GM19395 (cell line): ENCODE data around the gene PHKA1.
"Not testable (repeated sequence)": the region's sequence is repeated elsewhere in the genome, so short reads cannot be mapped to it uniquely, and the experiment has no call there.

Experiments
- ATAC-seq: cut with Tn5 transposase; IDR thresholded peaks from one replicate; pipeline ENCODE4 v1.9.1; 2021; ENCODE audit warnings: mild to moderate bottlenecking, moderate library complexity; ENCODE audit not compliant: unreplicated experiment

Gene PHKA1

DNA sequence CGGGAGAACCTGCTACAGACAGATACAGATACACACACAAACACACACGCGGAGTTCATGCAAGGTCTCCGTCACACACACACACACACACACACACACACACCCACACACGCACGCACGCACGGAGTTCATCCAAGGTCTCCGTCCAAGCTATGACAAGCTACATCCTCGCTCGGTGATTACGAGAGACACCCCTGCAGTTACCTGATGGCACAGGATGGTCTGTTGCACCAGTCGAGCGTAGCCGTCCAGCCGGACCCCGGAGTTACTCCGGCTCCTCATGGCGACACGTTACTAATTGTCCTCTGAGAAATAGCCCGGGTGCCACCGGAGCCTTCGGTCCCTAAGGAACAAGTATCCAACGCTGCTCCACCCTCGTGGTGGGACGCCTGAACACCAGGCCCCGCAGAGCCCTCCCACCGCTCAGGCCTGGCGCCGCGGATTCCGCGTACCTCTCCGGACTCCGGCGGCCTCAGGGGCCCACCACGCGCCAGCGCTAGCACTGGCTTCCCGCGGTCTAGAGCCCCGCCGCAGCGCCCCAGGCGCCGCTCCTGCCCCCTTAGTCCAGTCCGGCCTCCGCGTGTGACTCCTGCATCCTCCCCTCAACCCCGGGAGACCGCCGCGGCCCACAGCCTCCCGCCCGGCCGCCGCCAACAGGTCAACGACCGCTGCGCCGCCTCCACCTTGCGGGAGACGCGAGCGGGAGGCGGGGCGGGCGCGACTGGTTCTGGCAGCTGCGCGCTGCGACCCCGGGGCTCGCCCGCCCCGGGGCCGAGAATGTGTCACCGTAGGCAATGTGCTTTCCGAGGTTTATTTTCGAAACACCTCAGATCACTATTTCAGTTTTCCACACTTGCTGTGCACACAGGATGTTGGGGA lies at the start of gene PHKA1:
Gene PHKA1 (minus strand): TSS at position 708 of the 879 bp plus-strand sequence. CDS start 426 bp downstream, at position 282.
- ATAC-seq: peak; percentile 68

DNA sequence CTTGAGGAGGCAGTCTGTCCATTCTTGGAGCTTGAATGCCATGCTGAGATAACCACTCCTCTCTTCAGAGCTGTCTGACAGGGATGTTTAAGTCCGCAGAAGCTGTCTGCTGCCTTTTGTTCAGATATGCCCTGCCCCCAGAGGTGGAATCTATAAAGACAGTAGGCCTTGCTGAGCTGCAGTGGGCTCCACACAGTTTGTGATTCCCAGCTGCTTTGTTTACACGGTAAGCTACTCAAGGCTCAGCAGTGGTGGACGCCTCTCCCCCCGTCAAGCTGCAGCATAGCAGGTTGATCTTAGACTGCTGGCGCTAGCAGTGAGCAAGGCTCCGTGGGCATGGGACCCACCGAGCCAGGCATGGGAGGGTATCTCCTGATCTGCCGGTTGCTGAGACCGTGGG lies 46.3 kb upstream of the PHKA1 start:
- not testable (repeated sequence) for ATAC-seq

DNA sequence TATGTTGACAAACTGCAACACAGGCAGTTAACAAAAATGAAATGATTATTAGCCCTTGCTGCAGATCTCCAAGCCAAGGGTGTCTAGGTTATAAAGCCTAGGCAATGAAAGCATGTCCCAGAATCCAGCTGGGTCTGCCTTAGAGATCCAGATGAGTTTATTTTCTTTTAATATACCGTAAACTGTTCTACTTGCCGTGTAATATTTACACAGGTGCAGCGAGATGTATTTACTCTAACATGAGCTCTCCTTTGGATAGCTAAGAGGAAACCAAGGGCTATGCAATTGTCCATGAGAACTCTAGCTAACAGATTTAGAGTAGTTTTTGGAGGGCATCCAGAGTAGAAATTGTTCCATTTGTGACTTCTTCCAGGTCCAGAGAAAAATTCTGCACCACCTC lies 34.4 kb upstream of the PHKA1 start:
- not testable (repeated sequence) for ATAC-seq

GRCh38 chrX:72745546-72745945 lies 31.4 kb upstream of the PHKA1 start:
- ATAC-seq: not testable (repeated sequence)

DNA sequence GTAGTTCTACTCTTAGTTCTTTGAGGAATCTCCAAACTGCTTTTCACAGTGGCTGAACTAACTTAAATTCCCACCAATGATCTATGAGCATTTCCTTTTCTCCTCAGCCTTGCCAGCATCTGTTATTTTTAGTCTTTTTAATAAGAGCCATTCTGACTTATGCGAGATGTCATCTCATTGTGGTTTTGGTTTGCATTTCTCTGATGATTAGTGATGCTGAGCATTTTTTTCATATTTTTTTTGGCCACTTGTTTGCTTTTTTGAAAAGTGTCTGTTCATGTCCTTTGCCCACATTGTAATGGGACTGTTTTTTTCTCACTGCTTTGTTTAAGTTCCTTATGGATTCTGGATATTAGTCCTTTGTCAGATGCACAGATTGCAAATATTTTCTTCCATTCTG lies 21.5 kb upstream of the PHKA1 start:
- ATAC-seq: no peak

- ATAC-seq: not testable (repeated sequence)
These were observed 19.5 kb upstream of the PHKA1 start for GRCh38 chrX:72733636-72734035.

DNA sequence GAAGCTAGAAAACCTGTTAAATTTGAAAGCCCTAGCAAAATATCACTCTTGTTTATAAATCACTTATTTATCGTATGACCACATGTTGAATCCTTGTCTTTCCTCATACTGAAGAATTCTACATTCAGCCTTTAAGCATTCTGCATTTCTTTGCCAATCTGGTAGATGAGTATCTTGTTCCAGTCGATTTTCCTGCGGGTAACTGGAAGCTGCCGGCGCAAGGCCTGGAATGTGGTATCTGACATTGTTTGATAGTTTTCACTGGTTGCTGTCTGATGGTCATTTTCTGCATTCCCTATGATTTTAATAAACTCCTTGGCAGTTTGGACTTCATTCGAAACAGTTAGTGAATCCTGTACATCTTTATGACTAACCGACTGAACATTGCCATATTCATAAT lies 13.7 kb upstream of the PHKA1 start:
- no peak for ATAC-seq

DNA sequence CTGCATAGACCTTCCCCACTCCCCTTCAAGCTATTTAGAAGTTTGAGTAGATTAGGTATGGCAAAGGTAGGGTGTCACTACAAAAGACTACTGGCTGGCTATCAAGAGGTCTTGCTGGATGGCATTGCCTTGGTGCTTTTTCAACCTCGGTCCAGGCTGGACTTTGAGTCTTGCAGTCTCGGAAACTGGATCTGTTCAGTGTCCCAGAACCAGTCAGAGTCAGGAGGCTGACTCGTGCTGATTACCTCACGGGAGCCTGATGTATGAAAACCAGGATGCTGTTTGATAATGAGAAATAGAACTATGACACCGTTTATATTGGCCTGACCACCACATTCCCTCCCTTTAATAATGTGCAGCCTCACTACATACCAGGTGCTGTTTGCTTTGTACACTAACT lies 2.7 kb upstream of the PHKA1 start:
- ATAC-seq: no peak

DNA sequence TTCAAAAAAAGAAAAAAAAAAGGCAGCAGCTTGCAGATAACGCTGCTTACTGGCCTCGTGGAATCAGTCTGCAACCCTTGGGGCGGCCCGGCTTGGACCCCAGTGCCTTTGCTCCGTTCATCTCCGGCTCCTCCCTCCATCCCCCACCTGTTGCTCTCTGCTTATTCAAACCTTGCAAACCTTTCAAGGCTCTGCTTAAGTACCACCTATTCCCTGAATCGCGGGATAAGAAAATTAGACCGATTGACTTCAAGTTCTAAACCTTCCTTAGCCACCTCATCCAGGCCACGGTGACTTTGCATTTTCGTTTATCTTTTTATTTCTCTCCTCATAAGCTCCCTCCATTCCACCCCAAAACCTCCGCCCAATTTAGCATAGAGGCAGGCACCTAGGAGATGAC lies 1.4 kb upstream of the PHKA1 start:
- no peak for ATAC-seq

- ATAC-seq: peak; percentile 26
These were observed 391 bp upstream of the PHKA1 start for GRCh38 chrX:72714478-72714916.

GRCh38 chrX:72713130-72713529 lies 976 bp downstream of the PHKA1 start:
- no peak for ATAC-seq

DNA sequence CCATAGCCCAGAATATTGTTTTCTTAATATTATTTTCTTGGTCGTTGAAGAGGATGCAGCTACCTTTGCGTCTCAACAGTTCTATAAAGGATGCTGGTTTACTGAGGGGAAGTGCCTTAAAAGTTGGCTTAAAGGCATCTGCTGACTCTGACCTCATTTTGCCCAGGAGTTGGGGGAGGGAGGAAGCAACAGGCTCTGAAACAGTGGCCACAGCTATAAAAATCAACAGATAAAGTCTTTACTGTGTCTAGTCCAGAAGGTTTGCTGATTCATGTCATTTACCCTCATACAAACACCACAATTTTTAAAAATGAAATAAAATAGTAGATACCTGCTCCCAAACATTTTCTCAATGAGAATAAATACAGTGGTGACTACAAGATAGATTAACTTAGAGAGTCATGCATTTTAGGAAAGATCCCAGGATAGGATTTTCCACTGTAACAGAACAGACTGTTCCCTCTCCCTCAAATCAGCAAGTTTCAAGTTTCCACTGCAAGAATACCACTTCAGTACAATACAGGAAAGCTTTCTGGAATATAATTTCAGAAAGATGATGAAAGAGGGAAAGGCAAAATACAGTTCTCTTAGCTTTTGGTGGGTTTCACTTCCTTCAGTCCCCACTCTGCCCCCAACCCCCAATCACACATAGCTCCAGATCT lies 1.9 kb downstream of the PHKA1 start:
- no peak for ATAC-seq

- ATAC-seq: no peak
These were observed 8.3 kb downstream of the PHKA1 start for GRCh38 chrX:72705814-72706213.

- ATAC-seq: no peak
These were observed 9.0 kb downstream of the PHKA1 start for GRCh38 chrX:72705111-72705510.

DNA sequence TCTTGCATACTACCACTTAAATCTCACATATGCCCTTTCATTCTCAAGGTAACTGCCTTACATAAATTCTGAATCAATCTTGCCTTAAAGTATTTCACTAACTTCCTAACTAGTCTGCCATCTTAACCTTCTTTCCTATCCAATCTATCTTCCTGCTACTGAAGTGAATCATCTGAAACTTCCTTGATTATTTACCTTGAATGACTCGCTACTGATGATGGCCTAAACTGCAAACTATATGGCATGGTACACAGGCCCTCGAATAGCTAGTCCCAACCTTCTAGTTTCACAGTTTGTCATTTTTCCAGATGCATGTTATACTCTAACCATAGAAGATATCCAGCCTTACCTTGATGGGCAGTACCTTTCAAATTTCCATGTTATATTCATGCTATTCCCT lies 19.9 kb downstream of the PHKA1 start:
- no peak for ATAC-seq

- ATAC-seq: no peak
These were observed 20.6 kb downstream of the PHKA1 start for GRCh38 chrX:72693477-72693876.

DNA sequence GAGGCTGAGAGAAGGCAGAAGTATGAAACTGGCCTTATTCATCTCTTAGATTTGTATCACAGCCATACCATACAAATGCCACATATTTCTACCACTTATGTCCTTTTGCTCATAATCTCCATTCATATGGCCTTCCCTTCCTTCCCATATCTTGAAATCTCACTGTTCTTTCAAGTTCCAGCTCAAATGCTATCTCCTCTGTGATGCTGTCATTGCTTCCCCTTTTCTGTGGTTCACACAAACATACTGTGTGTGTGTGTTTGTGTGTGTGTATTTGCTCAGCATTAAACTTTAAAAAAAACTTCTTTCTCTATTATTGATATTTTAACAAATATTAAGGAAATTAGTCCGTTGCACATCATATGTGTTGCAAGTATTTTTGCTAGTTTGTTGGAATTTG lies 26.7 kb downstream of the PHKA1 start:
- no peak for ATAC-seq

- ATAC-seq: no peak
These were observed 28.2 kb downstream of the PHKA1 start for GRCh38 chrX:72685810-72686456.

- ATAC-seq: no peak
These were observed 29.1 kb downstream of the PHKA1 start for GRCh38 chrX:72685018-72685417.

- ATAC-seq: no peak
These were observed 30.5 kb downstream of the PHKA1 start for GRCh38 chrX:72683631-72684030.

GRCh38 chrX:72676465-72676864 lies 37.6 kb downstream of the PHKA1 start:
- ATAC-seq: no peak

DNA sequence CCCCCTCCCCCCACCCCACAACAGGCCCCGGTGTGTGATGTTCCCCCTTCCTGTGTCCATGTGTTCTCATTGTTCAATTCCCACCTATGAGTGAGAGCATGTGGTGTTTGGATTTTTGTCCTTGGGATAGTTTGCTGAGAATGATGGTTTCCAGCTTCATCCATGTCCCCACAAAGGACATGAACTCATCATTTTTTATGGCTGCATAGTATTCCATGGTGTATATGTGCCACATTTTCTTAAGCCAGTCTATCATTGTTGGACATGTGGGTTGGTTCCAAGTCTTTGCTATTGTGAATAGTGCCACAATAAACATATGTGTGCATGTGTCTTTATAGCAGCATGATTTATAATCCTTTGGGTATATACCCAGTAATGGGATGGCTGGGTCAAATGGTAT lies 40.2 kb downstream of the PHKA1 start:
- ATAC-seq: not testable (repeated sequence)
